Subcutaneous adipose tissue (tissue), 4 donors: ENCODE measurements around the gene PPP1R15A. TPM values are rescaled to one million over a fixed set of nuclear protein-coding genes. Genes with fewer than 3 reads are reported as not detected.

Experiments used
- CTCF ChIP-seq: fragments of 450-650 bp; IDR thresholded peaks from one replicate; pipeline ENCODE4 v1.5.1; 2016; ENCODE audit warnings: low read depth, mild to moderate bottlenecking, control low read depth, antibody characterized with exemption, moderate library complexity
- total RNA-seq, 4 donors: library from RNA; depleted of rRNA; stranded (reverse); fragments of >200 nt; gene quantifications; one replicate each; pipeline ENCODE4 v1.1.0, GENCODE V29; 2016

Gene PPP1R15A
- total RNA-seq, 4 donors from 2014 or later: 30.5 to 81.7 (median 48.3) TPM

DNA sequence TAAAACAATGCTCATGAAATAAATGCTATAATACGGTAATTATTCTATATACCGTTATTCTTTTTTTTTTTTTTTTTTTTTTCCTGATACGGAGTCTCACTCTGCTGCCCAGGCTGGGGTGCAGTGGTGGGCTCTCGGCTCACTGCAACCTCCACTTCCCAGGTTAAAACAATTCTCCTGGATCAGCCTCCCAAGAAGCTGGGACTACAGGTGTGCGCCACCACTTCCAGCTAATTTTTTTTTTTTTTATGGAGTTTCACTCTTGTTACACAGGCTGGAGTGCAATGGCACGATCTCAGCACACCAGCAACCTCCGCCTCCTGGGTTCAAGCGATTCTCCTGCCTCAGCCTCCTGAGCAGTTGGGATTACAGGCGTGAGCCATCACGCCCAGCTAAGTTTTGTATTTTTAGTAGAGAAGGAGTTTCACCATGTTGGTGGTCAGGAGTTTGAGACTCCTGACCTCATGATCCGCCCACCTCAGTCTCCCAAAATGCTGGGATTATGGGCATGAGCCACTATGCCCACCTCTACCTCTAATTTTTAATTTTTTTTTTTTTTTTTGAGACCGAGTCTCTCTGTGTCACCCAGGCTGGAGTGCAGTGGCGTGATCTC is 6.9 kb downstream of the PPP1R15A start:
- no peak for TF ChIP-seq CTCF

DNA sequence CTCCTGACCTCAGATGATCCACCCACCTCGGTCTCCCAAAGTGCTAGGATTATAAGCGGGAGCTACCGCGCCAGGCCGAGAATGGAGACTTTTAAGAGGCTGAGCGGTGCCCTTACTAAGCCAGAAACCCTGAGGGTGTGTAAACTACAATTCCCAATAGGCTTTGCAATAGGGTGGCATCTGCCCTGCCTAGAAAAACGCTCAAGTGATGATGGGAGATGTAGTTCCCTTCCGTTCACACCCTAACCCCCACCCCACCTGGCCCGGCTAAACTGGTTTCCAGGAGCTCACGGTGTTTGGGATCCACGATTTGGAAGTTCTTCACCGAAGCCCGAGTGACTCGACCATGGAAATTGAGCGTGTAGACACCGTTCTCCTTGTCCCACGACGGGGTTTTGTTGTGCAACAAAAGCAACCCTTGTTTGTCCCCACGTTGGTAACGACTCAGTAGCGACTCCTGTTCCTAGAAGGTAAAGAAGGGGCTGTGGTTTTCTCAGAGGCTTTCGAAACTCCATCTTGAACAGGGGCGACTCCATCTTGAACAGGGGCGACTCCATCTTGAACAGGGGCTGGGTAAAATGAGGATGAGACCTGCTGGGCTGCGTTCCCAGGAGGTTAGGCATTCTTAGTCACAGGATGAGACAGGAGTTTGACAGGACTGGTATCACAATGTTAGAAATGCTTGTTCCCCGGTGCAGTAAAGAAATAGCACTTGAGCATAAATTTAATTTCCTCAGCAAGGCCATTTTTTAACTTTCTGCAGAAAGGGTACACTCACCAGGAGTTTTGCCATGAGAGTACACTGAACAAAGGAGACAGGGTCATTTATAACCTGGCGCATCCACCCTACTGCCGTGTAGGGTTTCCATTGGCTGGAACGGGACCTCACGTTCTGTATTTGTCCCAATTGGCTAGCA is 9.8 kb downstream of the PPP1R15A start:
- TF ChIP-seq CTCF: no peak

- no peak for TF ChIP-seq CTCF
These were observed 11.5 kb downstream of the PPP1R15A start for GRCh38 chr19:48883726-48884125.

GRCh38 chr19:48887861-48888612 is 15.8 kb downstream of the PPP1R15A start:
- no peak for TF ChIP-seq CTCF

GRCh38 chr19:48890551-48890950 is 18.3 kb downstream of the PPP1R15A start:
- TF ChIP-seq CTCF: no peak

DNA sequence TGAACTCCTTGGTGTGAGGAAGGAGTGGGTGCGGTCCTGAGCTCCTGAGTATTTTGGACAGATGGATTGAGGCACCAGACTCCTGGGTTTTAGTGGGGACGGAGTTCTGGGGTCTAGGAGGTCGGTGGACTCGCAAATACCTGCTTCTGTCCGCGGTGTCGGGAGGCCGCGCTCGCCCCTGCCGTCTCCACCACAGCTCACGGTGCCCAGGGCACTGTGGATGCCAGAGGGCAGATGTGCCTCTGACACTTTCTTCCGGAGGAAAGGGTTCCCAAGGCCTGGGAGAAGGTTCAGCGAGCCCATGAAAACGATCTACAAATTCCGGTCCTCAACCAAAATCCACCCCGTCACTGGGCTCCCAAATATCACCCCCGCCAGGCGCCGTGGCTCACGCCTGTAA is 23.0 kb downstream of the PPP1R15A start:
- TF ChIP-seq CTCF: no peak
